GM12878 (cell line): Measurements from ENCODE around the gene ADCY1. TPM values are rescaled to one million over a fixed set of nuclear protein-coding genes. Genes with fewer than 3 reads are reported as not detected.

Experiments used
- ATAC-seq: fragments of 200-7000 bp; cut with Tn5 transposase; 3 replicates; pipeline ENCODE4 v1.9.1; 2020; ENCODE audit warnings: mild to moderate bottlenecking, moderate library complexity
- BruUV-seq: library from RNA; stranded (reverse); fragments of 400-500 nt; replicated peaks from 2 replicates; lab custom pipeline; 2021; lab: Mats Ljungman, UMichigan
- CTCF ChIA-PET: fragments of 300-600 bp; sonication (Branson Sonifier 250); formaldehyde crosslinking; extraction: SDS; loops from one replicate; lab custom pipeline; 2021; ENCODE audit warnings: inconsistent platforms; lab: Yijun Ruan, JAX
- POLR2A ChIA-PET: fragments of 350-600 bp; formaldehyde crosslinking; extraction: SDS; loops from one replicate; lab custom pipeline; 2021; ENCODE audit warnings: inconsistent platforms; lab: Charles Lee
- RAD21 ChIA-PET: fragments of 300-600 bp; sonication (Branson Sonifier 250); formaldehyde crosslinking; loops from one replicate; lab custom pipeline; 2023; ENCODE audit warnings: antibody characterized with exemption; ENCODE audit not compliant: unreplicated experiment; lab: Charles Lee
- SMC1A ChIA-PET: fragments of 300-600 bp; sonication (Branson Sonifier 250); formaldehyde crosslinking; loops from one replicate; lab custom pipeline; 2023; ENCODE audit not compliant: unreplicated experiment, uncharacterized antibody; lab: Charles Lee
- DNase-seq: peaks from one replicate; pipeline ENCODE4 v3.0.0-alpha.2; 2011; ENCODE audit warnings: low read depth, low spot score
- FAIRE-seq: peaks from 3 replicates; lab custom pipeline; 2011; peaks lifted over from hg19 to GRCh38; lab: Jason Lieb, UNC
- H2AFZ ChIP-seq: 2 replicates; pipeline ENCODE4 v1.6.0; 2011; ENCODE audit warnings: low read depth, low read length, control low read depth; ENCODE audit not compliant: control insufficient read depth
- H3K27ac ChIP-seq: 2 replicates; pipeline ENCODE4 v1.5.1; 2011; ENCODE audit warnings: control low read depth; ENCODE audit not compliant: control insufficient read depth, insufficient read depth
- H3K27me3 ChIP-seq, 2 experiments: replicated peaks in 1 of 2; 2 replicates each; pipeline versions ENCODE4 v1.6.0 to v1.6.1; 2011; ENCODE audit warnings: low read length in 1 of 2; ENCODE audit not compliant: control insufficient read depth in 2 of 2, insufficient read depth in 2 of 2
- H3K36me3 ChIP-seq, 2 experiments: 2 replicates each; pipeline ENCODE4 v1.5.1; 2011; ENCODE audit warnings: low read length in 1 of 2; ENCODE audit not compliant: control insufficient read depth in 2 of 2, insufficient read depth in 2 of 2
- H3K4me1 ChIP-seq: 2 replicates; pipeline ENCODE4 v1.6.1; 2011; ENCODE audit warnings: mild to moderate bottlenecking, low read length, moderate library complexity, mixed read lengths; ENCODE audit not compliant: control insufficient read depth, insufficient read depth
- H3K4me2 ChIP-seq: 2 replicates; pipeline ENCODE4 v1.6.0; 2011; ENCODE audit warnings: control low read depth; ENCODE audit not compliant: control insufficient read depth, insufficient read depth
- H3K4me3 ChIP-seq: fragments of 200-600 bp; sonication (generic); 2 replicates; pipeline ENCODE4 v1.5.1; 2016
- H3K79me2 ChIP-seq: 2 replicates; pipeline ENCODE4 v1.6.0; 2011; ENCODE audit warnings: low read length; ENCODE audit not compliant: control insufficient read depth, insufficient read depth
- H3K9ac ChIP-seq: 2 replicates; pipeline ENCODE4 v1.8.0; 2011; ENCODE audit warnings: low read length, control low read depth, mixed read lengths; ENCODE audit not compliant: control insufficient read depth, insufficient read depth
- H3K9me3 ChIP-seq: replicated peaks from 3 replicates; pipeline ENCODE4 v1.5.1; 2011; ENCODE audit warnings: mild to moderate bottlenecking, low read length; ENCODE audit not compliant: control insufficient read depth, insufficient read depth
- H4K20me1 ChIP-seq: 2 replicates; pipeline ENCODE4 v1.6.0; 2011; ENCODE audit not compliant: control insufficient read depth, insufficient read depth
- CHD1 ChIP-seq: IDR thresholded peaks from 2 replicates; pipeline ENCODE4 v1.6.1; 2012; ENCODE audit warnings: low read depth, low read length, improper control_type of control experiment
- CUX1 ChIP-seq: IDR thresholded peaks from 2 replicates; pipeline ENCODE4 v1.6.1; 2012; ENCODE audit warnings: improper control_type of control experiment, low read depth, low read length; ENCODE audit not compliant: insufficient replicate concordance
- E2F4 ChIP-seq: IDR thresholded peaks from 2 replicates; pipeline ENCODE4 v1.6.1; 2012; ENCODE audit warnings: low read depth, low read length, improper control_type of control experiment
- FOS ChIP-seq: IDR thresholded peaks from 3 replicates; pipeline ENCODE4 v1.6.1; 2011; ENCODE audit warnings: borderline replicate concordance; ENCODE audit not compliant: insufficient read length; ENCODE audit errors: extremely low read depth
- HDGF ChIP-seq: fragments of 450-650 bp; IDR thresholded peaks from 2 replicates; pipeline ENCODE4 v1.6.1; 2016; ENCODE audit warnings: antibody characterized with exemption
- IKZF1 ChIP-seq: fragments of 450-650 bp; conservative IDR thresholded peaks from 2 replicates; pipeline ENCODE4 v1.6.1; 2017; ENCODE audit warnings: antibody characterized with exemption, mild to moderate bottlenecking
- IKZF2 ChIP-seq, 2 experiments: fragments of 450-650 bp; IDR thresholded peaks; 2 replicates each; pipeline ENCODE4 v1.6.1; 2017; ENCODE audit warnings: mild to moderate bottlenecking in 2 of 2, moderate library complexity in 2 of 2
- MEF2B ChIP-seq: fragments of 450-650 bp; IDR thresholded peaks from 2 replicates; pipeline ENCODE4 v1.6.1; 2018; ENCODE audit warnings: mild to moderate bottlenecking, moderate library complexity; ENCODE audit not compliant: partially characterized antibody, poor library complexity, severe bottlenecking
- MLLT1 ChIP-seq: fragments of 450-650 bp; IDR thresholded peaks from 2 replicates; pipeline ENCODE4 v1.6.1; 2016; ENCODE audit warnings: mild to moderate bottlenecking
- NFIC ChIP-seq: IDR thresholded peaks from 2 replicates; pipeline ENCODE4 v1.6.1; 2012; ENCODE audit warnings: low read depth, mild to moderate bottlenecking, inconsistent platforms, low read length, moderate library complexity
- PAX5 ChIP-seq: IDR thresholded peaks from 2 replicates; pipeline ENCODE4 v1.6.1; 2011; ENCODE audit warnings: low read depth, low read length, borderline replicate concordance
- PBX3 ChIP-seq: IDR thresholded peaks from 2 replicates; pipeline ENCODE4 v1.6.1; 2011; ENCODE audit warnings: mild to moderate bottlenecking, low read depth, low read length, moderate library complexity; ENCODE audit not compliant: insufficient replicate concordance
- RUNX3 ChIP-seq: IDR thresholded peaks from 2 replicates; pipeline ENCODE4 v1.6.1; 2012; ENCODE audit warnings: low read length, inconsistent platforms
- STAT1 ChIP-seq: fragments of 450-650 bp; conservative IDR thresholded peaks from 2 replicates; pipeline ENCODE4 v1.6.1; 2014; ENCODE audit warnings: antibody characterized with exemption, mild to moderate bottlenecking
- ZNF207 ChIP-seq: fragments of 450-650 bp; IDR thresholded peaks from 2 replicates; pipeline ENCODE4 v1.6.1; 2014; ENCODE audit warnings: antibody characterized with exemption, mild to moderate bottlenecking, borderline replicate concordance
- WGBS: methylation state at CpG from one replicate; pipeline ENCODE4 v1.1.6; 2016; ENCODE audit warnings: low lambda C conversion rate; ENCODE audit not compliant: insufficient replicate concordance, insufficient coverage; ENCODE audit errors: missing lambda C conversion rate; 5-methylcytosine and 5-hydroxymethylcytosine counted together
- in situ Hi-C: fragments of 300-500 bp; cut with MboI; formaldehyde crosslinking; loops from 9 replicates; pipeline ENCODE4 v1.14.3; 2018; ENCODE audit warnings: mixed read lengths
- intact Hi-C: fragments of 100-400 bp; cut with micrococcal nuclease; formaldehyde crosslinking; loops from one replicate; pipeline ENCODE4 v1.14.2; 2022; ENCODE audit not compliant: unreplicated experiment
- polyA plus RNA-seq, 11 experiments: library from polyadenylated mRNA; depleted of rRNA in 4 of 11; unstranded in 6 of 11; stranded (reverse) in 5 of 11; fragments of >200 nt; fragmentation: Nextera tagmentation in 4 of 11; fragmentation: Illumina TruSeq in 1 of 11; extraction: Ambion mirVana in 4 of 11; extraction: Trizol in 1 of 11; gene quantifications; 1 replicate in 1 of 11; 2 replicates in 10 of 11; pipeline versions ENCODE4 v1.2.1 to v1.2.3, GENCODE V29; 2011 to 2016; ENCODE audit warnings: inconsistent platforms in 2 of 11, missing spikeins in 2 of 11, low read depth in 1 of 11
- total RNA-seq, 4 experiments: library from RNA; depleted of rRNA in 3 of 4; stranded (reverse); fragments of >200 nt in 3 of 4; fragmentation: Illumina TruSeq in 1 of 4; extraction: Trizol in 1 of 4; gene quantifications; 2 replicates each; pipeline versions ENCODE4 v1.2.1 to v1.2.3, GENCODE V29; 2013 to 2021

The ADCY1 gene
- total and polyA plus RNA-seq, 10 of the 15 experiments (the other 5 are each of a cell fraction or from before 2014, with no cell fraction given) = 0.13 to 1.4 (median 0.45) TPM; not detected in 1

- CTCF ChIA-PET = interaction anchor here (1.3 kb wide), 1 partner anchor 23 kb away, joined by 4 read pairs; no protein-coding TSS in a partner anchor
- Histone ChIP-seq H3K9me3 (no peaks in the 10 kb centered on the region), H3K27me3 (peaks cover 0 to 4% of the 10 kb centered on the region in 2 experiments; a peak in 2 of 4 replicates), H3K36me3 (no peaks in the 10 kb centered on the region), H3K4me3 (no peak overlapping the region), H4K20me1 (no peaks in the 10 kb centered on the region), H3K9ac (no peak overlapping the region), H3K4me2 (no peak overlapping the region), H2AFZ (no peak overlapping the region), H3K79me2 (no peaks in the 10 kb centered on the region), H3K4me1 (no peaks in the 10 kb centered on the region), H3K27ac (no peak overlapping the region)
- FAIRE-seq (no peak), DNase-seq (no peak), ATAC-seq (no peak)
- SMC1A ChIA-PET = no interaction called here
- intact Hi-C loops = no loop called here
- 43% methylated on average over 17 of the region's 19 CpGs for WGBS
- POLR2A ChIA-PET = no interaction called here
- RAD21 ChIA-PET = no interaction called here
- BruUV-seq = no TSS peak
- in situ Hi-C loops = no loop called here
- TF ChIP-seq CUX1 = no peak
- no peak for TF ChIP-seq CHD1
- no peak for TF ChIP-seq ZNF207
- TF ChIP-seq RUNX3 = no peak
- TF ChIP-seq IKZF2 (IDR thresholded peaks at IDR 0.05) = no peak
- no peak for TF ChIP-seq MLLT1
- no peak for TF ChIP-seq FOS
- TF ChIP-seq MEF2B = no peak
- no peak for TF ChIP-seq NFIC
- no peak for TF ChIP-seq STAT1
- no peak for TF ChIP-seq PAX5
- TF ChIP-seq HDGF = no peak
- TF ChIP-seq E2F4 = no peak
- no peak for TF ChIP-seq IKZF1
- no peak for TF ChIP-seq PBX3
Observed at GRCh38 chr7:45686441-45687184, 112.4 kb downstream of the ADCY1 start.
